ENCODE measurements around the gene KRT86. TPM values are rescaled to one million over a fixed set of nuclear protein-coding genes. Genes with fewer than 3 reads are reported as not detected.
A peak's percentile ranks its signal among the peaks of the same experiment; 100 is the strongest.

The KRT86 gene
- total RNA-seq, 6 experiments from 2014 or later, result not detected

DNA sequence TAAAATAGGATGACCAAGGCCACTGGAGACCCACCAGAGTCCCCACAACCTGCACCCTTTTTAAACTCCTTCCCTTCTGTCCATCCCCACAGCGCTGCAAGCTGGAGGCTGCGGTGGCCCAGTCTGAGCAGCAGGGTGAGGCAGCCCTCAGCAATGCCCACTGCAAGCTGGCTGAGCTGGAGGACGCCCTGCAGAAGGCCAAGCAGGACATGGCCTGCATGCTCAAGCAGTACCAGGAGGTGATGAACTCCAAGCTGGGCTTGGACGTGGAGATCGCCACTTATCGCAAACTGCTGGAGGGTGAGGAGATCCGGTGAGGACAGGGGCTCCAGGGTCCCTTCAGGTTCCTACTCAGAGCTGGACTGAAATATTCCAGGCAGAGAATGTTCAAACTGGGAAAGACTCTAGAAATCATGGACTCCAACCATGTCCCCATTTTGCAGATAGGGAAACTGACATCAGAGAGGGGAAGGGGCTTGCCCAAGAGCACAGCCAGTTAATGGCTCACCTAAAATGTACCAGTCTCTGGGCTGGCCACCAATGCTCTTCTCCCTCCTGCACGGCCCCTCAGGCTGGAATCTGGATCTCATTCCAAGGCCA is 75.7 kb downstream of the KRT86 start:
- Histone ChIP-seq H3K4me1 (peaks cover 0 to 12% (median 0%) of the 10 kb centered on the region in 4 donors), H3K27me3 (no peaks in the 10 kb centered on the region), H3K36me3 (no peaks in the 10 kb centered on the region), H3K9me3 (no peaks in the 10 kb centered on the region), H3K4me3 (no peak overlapping the region), H3K27ac (no peak overlapping the region)
- no peak for TF ChIP-seq POLR2A (IDR thresholded peaks at IDR 0.05)
- TF ChIP-seq CTCF (IDR thresholded peaks at IDR 0.05), result no peak
- DNase-seq (no peak), ATAC-seq (no peak)
- intact Hi-C loops (cut with DNase I), result no loop called here
- 100% methylated on average over 2 of the region's 8 CpGs for WGBS (ENCODE audit: insufficient coverage, low coverage, low lambda C conversion rate, missing lambda C conversion rate)

DNA sequence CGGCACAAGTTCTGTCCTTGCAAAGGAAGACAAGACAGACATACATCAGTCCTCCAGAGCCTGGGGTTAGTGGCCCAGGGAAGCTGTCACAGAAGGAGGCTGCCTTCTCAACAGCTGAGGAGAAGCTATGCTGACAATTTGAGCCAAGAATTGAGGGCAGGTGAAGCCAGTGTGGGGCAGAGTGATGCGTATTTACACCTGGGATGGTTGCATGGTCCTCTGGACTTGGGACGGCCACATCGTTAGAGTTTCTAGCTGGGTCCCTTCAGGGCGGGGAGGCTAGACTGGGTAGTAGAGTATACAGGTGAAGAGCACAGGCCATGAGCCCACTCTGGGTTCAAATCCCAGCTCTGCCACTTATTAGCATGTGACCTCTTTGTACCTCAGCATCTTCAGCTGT is 76.3 kb downstream of the KRT86 start:
- H3K27ac ChIP-seq, result no peak overlapping the region
- H3K9me3 ChIP-seq, result no peaks in the 10 kb centered on the region
- H3K27me3 ChIP-seq, result no peaks in the 10 kb centered on the region
- H3K4me3 ChIP-seq, result no peak overlapping the region
- DNase-seq, result no peak
- 100% methylated on average over 1 of the region's 5 CpGs for WGBS (ENCODE audit: insufficient coverage, low coverage, low lambda C conversion rate, missing lambda C conversion rate)
- peaks cover 0 to 12% (median 0%) of the 10 kb centered on the region in 4 donors for H3K4me1 ChIP-seq
- no peaks in the 10 kb centered on the region for H3K36me3 ChIP-seq
- intact Hi-C loops (cut with DNase I), result no loop called here
- ATAC-seq, result no peak
- TF ChIP-seq POLR2A (IDR thresholded peaks at IDR 0.05), result no peak
- TF ChIP-seq CTCF (IDR thresholded peaks at IDR 0.05), result no peak

DNA sequence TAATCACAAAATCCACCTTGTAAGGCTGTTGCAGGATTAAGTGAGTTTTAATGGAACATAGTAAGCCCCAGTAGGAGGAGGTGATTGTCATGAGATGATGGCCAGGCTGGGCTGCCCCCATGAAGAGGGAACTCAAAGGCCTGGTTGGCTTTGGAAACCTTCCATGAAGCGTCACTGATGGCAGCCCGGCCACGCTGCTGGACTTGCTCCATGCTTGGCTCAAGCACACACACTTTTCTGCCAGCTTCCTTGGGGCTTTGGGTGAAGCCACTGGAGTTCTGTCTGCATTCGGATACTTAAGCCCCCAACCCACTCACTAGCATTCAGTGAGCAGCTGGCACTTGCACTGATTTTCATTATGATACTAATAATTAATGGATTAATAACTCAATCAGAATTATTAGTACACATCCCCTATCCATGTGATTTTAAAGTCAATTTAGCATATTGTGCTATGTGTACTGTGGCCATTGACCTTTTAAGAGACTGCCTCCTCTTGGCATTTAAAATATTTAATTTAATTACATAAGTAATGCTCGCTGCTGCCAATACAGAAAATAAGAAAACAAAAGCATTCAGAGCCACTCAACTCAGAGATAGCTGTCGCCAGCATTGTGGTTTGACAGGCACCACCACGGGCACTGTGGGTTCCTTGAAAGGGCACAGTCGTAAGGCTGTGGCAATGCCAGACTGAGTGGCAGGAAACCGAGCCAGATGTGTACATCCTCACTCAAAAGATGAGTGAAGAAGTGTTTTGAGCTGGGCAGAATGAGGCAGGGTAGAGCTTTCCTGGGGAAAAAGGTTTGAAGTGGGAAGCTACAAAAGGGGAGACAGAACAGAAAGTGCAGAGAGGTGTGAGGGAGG is 77.0 kb downstream of the KRT86 start:
- Histone ChIP-seq H3K4me3 (no peak overlapping the region), H3K36me3 (no peaks in the 10 kb centered on the region), H3K9me3 (no peaks in the 10 kb centered on the region), H3K4me1 (peaks cover 0 to 12% (median 0%) of the 10 kb centered on the region in 4 donors), H3K27me3 (no peaks in the 10 kb centered on the region), H3K27ac (no peak overlapping the region)
- WGBS (ENCODE audit: insufficient coverage, low coverage, low lambda C conversion rate, missing lambda C conversion rate), result 10% methylated on average over 6 of the region's 9 CpGs
- TF ChIP-seq CTCF (IDR thresholded peaks at IDR 0.05) (no peak), POLR2A (IDR thresholded peaks at IDR 0.05) (no peak)
- intact Hi-C loops (cut with DNase I), result no loop called here
- ATAC-seq (peak; percentile 69 to 87 (median 82)), DNase-seq (peak; percentile 49 to 84 (median 77))

- H3K36me3 ChIP-seq, result no peaks in the 10 kb centered on the region
- no peak overlapping the region for H3K27ac ChIP-seq
- no peak overlapping the region for H3K4me3 ChIP-seq
- no peak for DNase-seq
- H3K27me3 ChIP-seq, result no peaks in the 10 kb centered on the region
- H3K4me1 ChIP-seq, result peaks cover 0 to 12% (median 0%) of the 10 kb centered on the region in 4 donors
- 81% methylated on average over 2 of the region's 2 CpGs for WGBS (ENCODE audit: insufficient coverage, low coverage, low lambda C conversion rate, missing lambda C conversion rate)
- no peak for ATAC-seq
- no peak for TF ChIP-seq POLR2A (IDR thresholded peaks at IDR 0.05)
- no peak for TF ChIP-seq CTCF (IDR thresholded peaks at IDR 0.05)
- H3K9me3 ChIP-seq, result no peaks in the 10 kb centered on the region
- intact Hi-C loops (cut with DNase I), result no loop called here
These were observed 78.5 kb downstream of the KRT86 start for GRCh38 chr12:52352951-52353350.
